HepG2 (cell line): ENCODE measurements around the gene ELMOD3. TPM values are rescaled to one million over a fixed set of nuclear protein-coding genes. Genes with fewer than 3 reads are reported as not detected.

Experiments
- ATAD3A ChIP-seq: sonication (generic); formaldehyde crosslinking; IDR thresholded peaks from 2 replicates; pipeline ENCODE4 v1.4.0; 2020; ENCODE audit warnings: missing genetic modification reagents
- ELF4 ChIP-seq: sonication (generic); formaldehyde crosslinking; IDR thresholded peaks from 2 replicates; pipeline ENCODE4 v1.5.0; 2020; ENCODE audit warnings: missing genetic modification reagents, mild to moderate bottlenecking, moderate library complexity, borderline replicate concordance
- FOXC1 ChIP-seq: sonication (generic); formaldehyde crosslinking; IDR thresholded peaks from 2 replicates; pipeline ENCODE4 v1.8.0; 2022; ENCODE audit warnings: mild to moderate bottlenecking, missing genetic modification reagents, borderline replicate concordance
- GLI4 ChIP-seq: sonication (generic); formaldehyde crosslinking; IDR thresholded peaks from 2 replicates; pipeline ENCODE4 v1.5.1; 2020; ENCODE audit warnings: missing genetic modification reagents, mild to moderate bottlenecking, moderate library complexity, borderline replicate concordance
- GRHL1 ChIP-seq: sonication (generic); formaldehyde crosslinking; conservative IDR thresholded peaks from 2 replicates; pipeline ENCODE4 v1.8.0; 2022; ENCODE audit warnings: missing genetic modification reagents
- HMG20B ChIP-seq: conservative IDR thresholded peaks from 2 replicates; pipeline ENCODE4 v1.6.1; 2016; ENCODE audit warnings: missing genetic modification reagents, missing compliant biosample characterization
- MAFK ChIP-seq, 2 experiments: IDR thresholded peaks in 1 of 2; conservative IDR thresholded peaks in 1 of 2; 2 replicates each; pipeline ENCODE4 v1.6.1; 2011; ENCODE audit warnings: improper control_type of control experiment in 2 of 2, low read length in 2 of 2
- SRY ChIP-seq: sonication (generic); formaldehyde crosslinking; IDR thresholded peaks from 2 replicates; pipeline ENCODE4 v1.8.0; 2022; ENCODE audit warnings: mild to moderate bottlenecking, missing genetic modification reagents
- TAF1 ChIP-seq: sonication (generic); formaldehyde crosslinking; IDR thresholded peaks from 2 replicates; pipeline ENCODE4 v1.4.0; 2020; ENCODE audit warnings: missing genetic modification reagents
- ZBTB8A ChIP-seq: sonication (generic); formaldehyde crosslinking; IDR thresholded peaks from 2 replicates; pipeline ENCODE4 v1.4.0; 2020; ENCODE audit warnings: mild to moderate bottlenecking, low read depth, missing genetic modification reagents, borderline replicate concordance
- ZFAT ChIP-seq: sonication (generic); formaldehyde crosslinking; conservative IDR thresholded peaks from 2 replicates; pipeline ENCODE4 v1.8.1; 2023; ENCODE audit warnings: missing genetic modification reagents, inconsistent platforms
- ZFYVE20 ChIP-seq: sonication (generic); formaldehyde crosslinking; IDR thresholded peaks from 2 replicates; pipeline ENCODE4 v1.8.0; 2023; ENCODE audit warnings: low read depth, mild to moderate bottlenecking, moderate library complexity, missing genetic modification reagents, borderline replicate concordance
- ZNF18 ChIP-seq: sonication (generic); formaldehyde crosslinking; IDR thresholded peaks from 2 replicates; pipeline ENCODE4 v1.8.0; 2022; ENCODE audit warnings: mild to moderate bottlenecking, missing genetic modification reagents; ENCODE audit not compliant: insufficient replicate concordance
- ZNF317 ChIP-seq: sonication (generic); formaldehyde crosslinking; IDR thresholded peaks from 2 replicates; pipeline ENCODE4 v1.5.0; 2020; ENCODE audit warnings: mild to moderate bottlenecking, missing genetic modification reagents
- ZNF367 ChIP-seq: sonication (generic); formaldehyde crosslinking; IDR thresholded peaks from 2 replicates; pipeline ENCODE4 v1.4.0; 2020; ENCODE audit warnings: missing genetic modification reagents, borderline replicate concordance
- ZNF558 ChIP-seq: sonication (generic); formaldehyde crosslinking; IDR thresholded peaks from 2 replicates; pipeline ENCODE4 v1.9.0; 2022; ENCODE audit warnings: mild to moderate bottlenecking, missing genetic modification reagents, borderline replicate concordance
- ZNF614 ChIP-seq: IDR thresholded peaks from 2 replicates; pipeline ENCODE4 v1.6.1; 2018; ENCODE audit warnings: missing biosample characterization, missing genetic modification reagents, inconsistent platforms, borderline replicate concordance
- ZNF678 ChIP-seq: sonication (generic); formaldehyde crosslinking; IDR thresholded peaks from 2 replicates; pipeline ENCODE4 v1.4.0; 2020; ENCODE audit warnings: mild to moderate bottlenecking, missing genetic modification reagents
- ZNF768 ChIP-seq: sonication (generic); formaldehyde crosslinking; IDR thresholded peaks from 2 replicates; pipeline ENCODE4 v1.4.0; 2020; ENCODE audit warnings: missing genetic modification reagents
- polyA plus RNA-seq, 8 experiments: library from polyadenylated mRNA; depleted of rRNA in 3 of 8; stranded (reverse) in 7 of 8; unstranded in 1 of 8; fragments of >200 nt; fragmentation: Illumina TruSeq in 4 of 8; extraction: Trizol in 4 of 8; gene quantifications; 2 replicates each; pipeline versions ENCODE4 v1.2.1 to v1.2.3, GENCODE V29; 2011 to 2016; ENCODE audit warnings: low read depth in 4 of 8, missing spikeins in 1 of 8, mixed read lengths in 1 of 8; ENCODE audit not compliant: insufficient read depth in 1 of 8
- total RNA-seq, 5 experiments: library from RNA; depleted of rRNA; stranded (reverse); fragments of >200 nt; fragmentation: Illumina TruSeq; extraction: Trizol; gene quantifications; 2 replicates each; pipeline ENCODE4 v1.2.3, GENCODE V29; 2016; ENCODE audit warnings: low read depth in 1 of 5
- TF ChIP-seq, protein P1 (sequence below): sonication (generic); formaldehyde crosslinking; IDR thresholded peaks from 2 replicates; pipeline ENCODE4 v1.5.1; 2020; ENCODE audit warnings: mild to moderate bottlenecking, missing genetic modification reagents, borderline replicate concordance
- TF ChIP-seq, protein P2 (sequence below): sonication (generic); IDR thresholded peaks from 2 replicates; pipeline ENCODE4 v1.6.1; 2016; ENCODE audit warnings: low read depth, borderline replicate concordance
- TF ChIP-seq, protein P3 (sequence below): sonication (generic); formaldehyde crosslinking; IDR thresholded peaks from 2 replicates; pipeline ENCODE4 v1.8.1; 2023; ENCODE audit warnings: mild to moderate bottlenecking, moderate library complexity, missing genetic modification reagents

The ELMOD3 gene
- total and polyA plus RNA-seq, 2 of the 13 experiments (the other 11 are each of a cell fraction or from before 2014, with no cell fraction given), result 13.3 to 19.5 TPM

DNA sequence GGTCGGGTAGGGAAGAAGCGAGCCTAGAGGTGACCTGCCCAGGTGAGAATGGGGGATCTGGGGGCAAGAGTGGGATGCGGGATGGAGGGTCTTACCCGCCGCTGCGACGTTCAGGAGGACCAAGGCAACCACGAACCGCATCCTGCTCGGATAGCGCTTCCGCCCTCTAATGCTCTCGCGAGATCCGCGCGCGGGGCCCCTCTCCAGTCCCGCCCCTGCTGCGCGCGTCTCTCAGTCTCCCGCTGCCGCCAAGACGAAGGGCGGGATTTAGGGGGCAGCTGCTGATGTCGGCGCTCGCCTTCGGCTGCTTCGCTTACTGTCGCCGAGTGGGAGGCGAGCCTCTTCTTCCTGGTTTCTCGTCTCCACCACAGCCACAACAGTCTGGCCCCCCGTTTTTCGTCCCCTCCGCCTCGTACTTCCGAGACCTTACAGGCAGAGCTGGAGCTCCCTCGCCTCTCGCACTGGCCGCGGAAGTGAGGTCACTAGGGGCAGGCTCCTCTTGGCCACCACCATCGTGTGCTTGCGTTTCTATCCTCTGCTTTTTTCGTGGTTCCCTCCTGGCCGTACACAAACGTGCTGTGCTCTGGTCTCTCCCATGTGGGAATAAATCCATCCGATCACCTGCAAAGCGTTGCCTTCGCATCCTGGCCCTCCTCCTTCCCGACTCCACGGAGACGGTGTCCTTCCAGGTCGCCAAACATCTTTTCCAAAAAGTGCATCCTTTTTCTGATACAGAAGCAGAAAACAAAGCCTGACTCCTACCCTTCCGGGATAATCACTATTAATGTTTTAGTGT lies 26.5 kb upstream of the ELMOD3 start, which contains the start of gene TGOLN2 (continued):
- TF ChIP-seq, protein P1, sequence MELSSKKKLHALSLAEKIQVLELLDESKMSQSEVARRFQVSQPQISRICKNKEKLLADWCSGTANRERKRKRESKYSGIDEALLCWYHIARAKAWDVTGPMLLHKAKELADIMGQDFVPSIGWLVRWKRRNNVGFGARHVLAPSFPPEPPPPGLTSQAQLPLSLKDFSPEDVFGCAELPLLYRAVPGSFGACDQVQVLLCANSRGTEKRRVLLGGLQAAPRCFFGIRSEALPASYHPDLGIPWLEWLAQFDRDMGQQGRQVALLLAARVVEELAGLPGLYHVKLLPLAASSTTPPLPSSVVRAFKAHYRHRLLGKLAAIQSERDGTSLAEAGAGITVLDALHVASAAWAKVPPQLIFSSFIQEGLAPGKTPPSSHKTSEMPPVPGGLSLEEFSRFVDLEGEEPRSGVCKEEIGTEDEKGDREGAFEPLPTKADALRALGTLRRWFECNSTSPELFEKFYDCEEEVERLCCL (CRISPR knock-in tag), result peak; percentile 92; the same call in 1 of the 2 replicates
- TF ChIP-seq TAF1 (CRISPR knock-in tag) (peak; percentile 97), HMG20B (CRISPR knock-in tag) (no peak; the same call in none of the 2 replicates), ELF4 (CRISPR knock-in tag) (peak; percentile 74), GLI4 (peak; percentile 96), ZNF367 (CRISPR knock-in tag) (no peak; the same call in 1 of the 2 replicates), ZFAT (CRISPR knock-in tag) (no peak), ZNF678 (CRISPR knock-in tag) (0 out of 2 replicates have a peak, but pooled peaks have one; percentile 91), ZFYVE20 (CRISPR knock-in tag) (peak; percentile 87; the same call in 1 of the 2 replicates), MAFK (conservative IDR thresholded peaks at IDR 0.05 in 1 of 2, IDR thresholded peaks at IDR 0.05 in 1 of 2; ENCODE audit: low read length in 2 of 2) (no peak), ZBTB8A (no peak), ZNF317 (CRISPR knock-in tag) (peak; percentile 84; the same call in 1 of the 2 replicates), FOXC1 (CRISPR knock-in tag) (peak; percentile 94), ZNF614 (CRISPR knock-in tag) (peak; percentile 83; the same call in 1 of the 2 replicates), GRHL1 (CRISPR knock-in tag) (no peak), ZNF768 (peak; percentile 78), ZNF558 (CRISPR knock-in tag) (peak; percentile 63; the same call in 1 of the 2 replicates), ZNF18 (peak; percentile 81), ATAD3A (peak; percentile 52; the same call in 1 of the 2 replicates), SRY (CRISPR knock-in tag) (no peak)
- TF ChIP-seq, protein P2, sequence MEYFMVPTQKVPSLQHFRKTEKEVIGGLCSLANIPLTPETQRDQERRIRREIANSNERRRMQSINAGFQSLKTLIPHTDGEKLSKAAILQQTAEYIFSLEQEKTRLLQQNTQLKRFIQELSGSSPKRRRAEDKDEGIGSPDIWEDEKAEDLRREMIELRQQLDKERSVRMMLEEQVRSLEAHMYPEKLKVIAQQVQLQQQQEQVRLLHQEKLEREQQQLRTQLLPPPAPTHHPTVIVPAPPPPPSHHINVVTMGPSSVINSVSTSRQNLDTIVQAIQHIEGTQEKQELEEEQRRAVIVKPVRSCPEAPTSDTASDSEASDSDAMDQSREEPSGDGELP, result peak; percentile 66; the same call in 1 of the 2 replicates
- TF ChIP-seq, protein P3, sequence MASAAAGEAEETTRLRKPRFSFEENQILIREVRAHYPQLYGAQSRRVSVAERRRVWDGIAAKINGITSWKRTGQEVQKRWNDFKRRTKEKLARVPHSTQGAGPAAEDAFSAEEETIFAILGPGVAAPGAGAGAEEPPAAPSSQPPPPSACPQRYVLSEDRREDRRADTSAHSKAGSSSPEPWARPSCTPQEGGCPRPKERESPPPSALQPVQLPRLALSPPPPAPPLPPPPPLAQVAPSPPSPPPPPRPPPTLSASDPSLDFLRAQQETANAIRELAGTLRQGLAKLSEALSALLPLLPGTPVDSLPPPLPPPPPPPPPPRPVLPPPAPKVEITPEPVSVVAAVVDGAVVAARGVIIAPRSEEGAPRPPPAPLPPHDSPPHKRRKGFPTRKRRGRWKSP, result peak; percentile 93
